T-helper 1 cell treated with Interleukin-12 subunit alpha and Interleukin-12 subunit beta and Interleukin-4 antibody, amounts not matched to agents 30 ng/mL and 1 ng/mL, for 36 hours (primary cell): Measurements from ENCODE around the gene FRMPD3. TPM values are rescaled to one million over a fixed set of nuclear protein-coding genes. Genes with fewer than 3 reads are reported as not detected.

Experiments
- intact Hi-C: fragments of 100-400 bp; cut with micrococcal nuclease; formaldehyde crosslinking; loops from one replicate; pipeline ENCODE4 v1.15.1; 2024
- total RNA-seq: library from RNA; stranded (reverse); gene quantifications from 2 replicates; pipeline ENCODE4 v1.2.3, GENCODE V29; 2022

FRMPD3 gene
- total RNA-seq, 1 donor from 2014 or later, result not detected

DNA sequence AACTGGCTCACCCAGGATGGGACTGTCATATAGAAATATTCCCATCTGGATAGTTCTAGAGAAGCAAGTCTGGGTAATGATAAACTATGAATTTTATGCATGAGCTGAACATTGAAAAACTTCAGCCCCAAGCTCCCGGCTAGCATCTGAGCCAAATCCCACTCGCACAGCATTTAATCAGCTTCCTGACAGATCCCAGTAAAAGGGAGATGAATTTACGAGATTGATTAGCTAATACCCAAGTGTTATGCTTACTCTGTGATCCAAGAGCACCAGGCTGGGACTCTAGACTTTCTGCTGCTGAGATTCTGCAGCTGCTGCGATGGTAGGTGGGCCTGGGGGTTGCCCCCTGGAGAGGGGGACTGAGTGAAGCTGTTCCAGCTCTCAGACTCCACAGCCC is 28.0 kb downstream of the FRMPD3 start:
- intact Hi-C loops, result no loop called here

GRCh38 chrX:107480272-107480671 is 30.8 kb downstream of the FRMPD3 start:
- intact Hi-C loops, result no loop called here

- intact Hi-C loops, result no loop called here
Observed at GRCh38 chrX:107482046-107482445, 32.6 kb downstream of the FRMPD3 start.

- intact Hi-C loops, result no loop called here
Observed at GRCh38 chrX:107484002-107484726, 34.7 kb downstream of the FRMPD3 start.

GRCh38 chrX:107485013-107485412 is 35.6 kb downstream of the FRMPD3 start:
- intact Hi-C loops, result no loop called here

GRCh38 chrX:107493141-107493540 is 43.7 kb downstream of the FRMPD3 start:
- intact Hi-C loops, result loop anchor here (5.0 kb wide), 1 partner anchor 771 kb away; no protein-coding TSS in a partner anchor

DNA sequence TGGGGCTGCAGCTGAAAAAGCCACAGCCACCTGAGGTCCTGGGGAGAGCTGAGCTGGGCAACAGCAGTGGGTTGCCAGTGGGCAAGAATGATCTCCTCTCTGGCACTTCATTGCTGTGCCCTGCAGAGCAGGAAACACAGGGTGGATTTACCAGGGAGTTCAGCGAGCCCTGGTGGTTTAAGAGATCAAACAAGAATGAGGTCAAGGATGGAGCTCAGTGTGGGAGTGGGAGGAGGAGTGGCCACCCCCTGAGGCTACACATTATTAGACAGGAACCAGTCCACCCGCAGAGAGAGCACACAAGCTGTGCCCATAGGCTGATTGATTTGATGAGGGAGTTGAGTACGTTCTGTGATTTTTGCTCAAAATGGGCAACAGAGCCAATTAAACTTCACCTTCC is 47.3 kb downstream of the FRMPD3 start:
- intact Hi-C loops, result no loop called here

Other genes starting within 250 kb of the FRMPD3 start
- gene NUP62CL, start 243.2 kb upstream of the FRMPD3 start, total RNA-seq, result 1.2 and 1.3 TPM in 2 replicates
- not detected in 2 replicates for gene DNAAF6, start 243.0 kb upstream of the FRMPD3 start, total RNA-seq
- 59.6 and 61.6 TPM in 2 replicates for gene PRPS1, start 178.9 kb downstream of the FRMPD3 start, total RNA-seq